ENCODE results near the gene EPM2A. TPM values are rescaled to one million over a fixed set of nuclear protein-coding genes. Genes with fewer than 3 reads are reported as not detected.

The EPM2A gene
- total RNA-seq, 1 donor from 2014 or later, result 14.0 TPM

GRCh38 chr6:145727817-145728388, 7.4 kb downstream of the EPM2A start:
- DNase-seq (ENCODE audit: extremely low spot score in 2 of 2), result no peak
- Histone ChIP-seq H3K27me3 (no peaks in the 10 kb centered on the region), H3K4me3 (no peak overlapping the region), H3K27ac (no peak overlapping the region), H3K4me1 (no peaks in the 10 kb centered on the region), H3K36me3 (no peaks in the 10 kb centered on the region), H3K9me3 (no peaks in the 10 kb centered on the region)
- TF ChIP-seq POLR2A (IDR thresholded peaks at IDR 0.05), result no peak
- TF ChIP-seq CTCF (IDR thresholded peaks at IDR 0.05), result no peak
- TF ChIP-seq POLR2AphosphoS5 (IDR thresholded peaks at IDR 0.05; ENCODE audit: insufficient read depth in 1 of 2, low read depth in 1 of 2), result no peak
- intact Hi-C loops (cut with DNase I), result no loop called here

DNA sequence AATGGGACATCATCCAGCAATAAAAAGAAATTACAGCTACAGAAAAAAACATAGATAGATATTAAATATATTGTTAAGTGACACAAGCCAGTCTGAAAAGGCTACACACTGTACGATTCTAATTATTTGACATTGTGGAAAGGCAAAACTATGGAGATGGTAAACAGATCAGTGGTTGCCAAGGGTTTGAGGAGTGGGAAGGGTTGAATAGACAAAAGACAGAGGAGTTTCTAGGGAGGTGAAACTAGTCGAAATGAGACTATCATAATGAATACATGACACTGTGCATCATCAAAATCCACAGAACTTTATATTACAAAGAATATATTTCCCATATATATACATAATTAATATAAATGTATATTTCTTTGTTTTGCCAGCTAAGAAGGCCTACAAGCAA, 9.8 kb downstream of the EPM2A start:
- H3K9me3 ChIP-seq, result no peaks in the 10 kb centered on the region
- H3K27me3 ChIP-seq, result no peaks in the 10 kb centered on the region
- no peak overlapping the region for H3K27ac ChIP-seq
- no peak for DNase-seq (ENCODE audit: extremely low spot score in 2 of 2)
- no peaks in the 10 kb centered on the region for H3K36me3 ChIP-seq
- TF ChIP-seq CTCF (IDR thresholded peaks at IDR 0.05), result no peak
- TF ChIP-seq POLR2AphosphoS5 (IDR thresholded peaks at IDR 0.05; ENCODE audit: insufficient read depth in 1 of 2, low read depth in 1 of 2), result no peak
- no peak for TF ChIP-seq POLR2A (IDR thresholded peaks at IDR 0.05)
- no peak overlapping the region for H3K4me3 ChIP-seq
- intact Hi-C loops (cut with DNase I), result no loop called here
- H3K4me1 ChIP-seq, result no peaks in the 10 kb centered on the region

GRCh38 chr6:145723646-145724045, 11.7 kb downstream of the EPM2A start:
- Histone ChIP-seq H3K4me3 (no peak overlapping the region), H3K9me3 (no peaks in the 10 kb centered on the region), H3K27ac (no peak overlapping the region), H3K27me3 (no peaks in the 10 kb centered on the region), H3K36me3 (no peaks in the 10 kb centered on the region), H3K4me1 (no peaks in the 10 kb centered on the region)
- DNase-seq (ENCODE audit: extremely low spot score in 2 of 2), result no peak
- TF ChIP-seq CTCF (IDR thresholded peaks at IDR 0.05) (no peak), POLR2AphosphoS5 (IDR thresholded peaks at IDR 0.05; ENCODE audit: insufficient read depth in 1 of 2, low read depth in 1 of 2) (no peak), POLR2A (IDR thresholded peaks at IDR 0.05) (no peak)
- intact Hi-C loops (cut with DNase I), result no loop called here

DNA sequence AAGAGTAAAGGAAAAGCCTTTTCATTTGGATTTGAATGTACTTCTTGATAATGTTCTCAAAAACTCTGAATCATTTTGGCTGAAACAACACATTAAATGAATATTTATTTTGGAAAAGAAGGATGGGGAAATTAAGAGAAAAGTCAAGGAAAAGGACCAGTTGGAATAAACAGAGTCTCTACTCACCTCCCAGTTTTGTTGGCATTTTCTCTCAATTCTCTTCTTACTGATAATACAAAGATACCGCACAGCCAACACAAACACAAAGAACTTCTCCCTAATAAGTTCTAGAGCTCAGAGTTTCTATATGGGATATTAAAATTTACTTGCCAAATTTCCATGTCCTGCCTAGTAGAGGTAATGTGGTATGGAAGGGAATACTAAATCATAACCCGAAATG, 13.1 kb downstream of the EPM2A start:
- Histone ChIP-seq H3K4me3 (no peak overlapping the region), H3K27ac (no peak overlapping the region), H3K27me3 (no peaks in the 10 kb centered on the region), H3K36me3 (no peaks in the 10 kb centered on the region), H3K9me3 (no peaks in the 10 kb centered on the region), H3K4me1 (no peaks in the 10 kb centered on the region)
- TF ChIP-seq POLR2A (IDR thresholded peaks at IDR 0.05), result no peak
- TF ChIP-seq POLR2AphosphoS5 (IDR thresholded peaks at IDR 0.05; ENCODE audit: insufficient read depth in 1 of 2, low read depth in 1 of 2), result no peak
- no peak for TF ChIP-seq CTCF (IDR thresholded peaks at IDR 0.05)
- intact Hi-C loops (cut with DNase I), result no loop called here
- no peak for DNase-seq (ENCODE audit: extremely low spot score in 2 of 2)

- Histone ChIP-seq H3K4me3 (no peak overlapping the region), H3K27ac (no peak overlapping the region), H3K27me3 (no peaks in the 10 kb centered on the region), H3K36me3 (no peaks in the 10 kb centered on the region), H3K4me1 (no peaks in the 10 kb centered on the region), H3K9me3 (no peaks in the 10 kb centered on the region)
- no peak for DNase-seq (ENCODE audit: extremely low spot score in 2 of 2)
- TF ChIP-seq POLR2A (IDR thresholded peaks at IDR 0.05) (no peak), CTCF (IDR thresholded peaks at IDR 0.05) (no peak), POLR2AphosphoS5 (IDR thresholded peaks at IDR 0.05; ENCODE audit: insufficient read depth in 1 of 2, low read depth in 1 of 2) (no peak)
- intact Hi-C loops (cut with DNase I), result no loop called here
These were observed 14.2 kb downstream of the EPM2A start for GRCh38 chr6:145721144-145721543.

Data from vagina (tissue), 2 donors.